HG03354 (cell line): ENCODE measurements around the gene MVP.
"Not testable (repeated sequence)": the region's sequence is repeated elsewhere in the genome, so short reads cannot be mapped to it uniquely, and the experiment has no call there.

ENCODE experiments used
- ATAC-seq: cut with Tn5 transposase; IDR thresholded peaks from one replicate; pipeline ENCODE4 v1.9.1; 2021; ENCODE audit warnings: mild to moderate bottlenecking; ENCODE audit not compliant: unreplicated experiment, poor library complexity, severe bottlenecking

Gene MVP

DNA sequence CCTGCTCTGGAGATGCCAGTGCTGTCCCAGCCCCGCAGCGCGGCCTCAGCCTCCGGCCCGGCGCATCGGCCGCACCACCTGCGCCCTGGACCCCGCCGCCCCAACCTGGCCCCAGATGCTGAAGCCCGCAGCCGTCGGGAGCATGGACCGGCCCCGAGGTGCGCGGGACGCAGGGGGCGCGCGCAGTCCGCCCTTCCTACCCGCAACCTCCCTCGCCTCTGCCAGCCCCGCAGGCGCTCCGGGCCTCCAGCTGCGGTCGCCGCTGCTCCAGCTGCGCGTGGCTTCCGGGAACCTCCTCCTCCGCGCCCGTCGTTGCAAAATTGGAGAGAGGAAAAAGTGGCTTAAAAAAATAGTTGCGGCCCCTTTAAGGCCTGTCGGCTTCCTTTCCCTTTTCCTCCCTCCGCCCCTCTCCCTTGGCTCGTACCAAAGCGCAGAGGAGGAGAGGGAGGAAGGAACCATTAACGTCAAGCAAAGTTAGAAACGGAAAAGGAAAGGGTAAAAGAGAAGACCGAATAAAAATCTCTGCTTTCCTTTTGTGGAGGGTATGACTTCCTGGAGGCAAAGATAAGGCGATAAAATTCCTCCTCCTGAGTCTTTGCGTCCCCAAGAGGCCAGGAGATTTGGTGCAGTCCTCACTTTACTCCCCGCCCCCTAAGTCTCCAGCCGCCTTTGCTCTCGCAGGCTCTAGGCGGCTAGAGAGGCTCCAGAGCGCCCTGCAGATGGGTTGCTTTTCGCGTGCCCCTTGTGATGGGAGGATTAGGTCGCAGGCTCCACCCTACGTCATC lies 42.8 kb downstream of the MVP start, which contains the start of gene CDIPT:
Gene CDIPT (minus strand): TSS at position 343 of the 785 bp plus-strand sequence. CDS start 369 bp downstream, outside the sequence.
- peak; percentile 94 for ATAC-seq

DNA sequence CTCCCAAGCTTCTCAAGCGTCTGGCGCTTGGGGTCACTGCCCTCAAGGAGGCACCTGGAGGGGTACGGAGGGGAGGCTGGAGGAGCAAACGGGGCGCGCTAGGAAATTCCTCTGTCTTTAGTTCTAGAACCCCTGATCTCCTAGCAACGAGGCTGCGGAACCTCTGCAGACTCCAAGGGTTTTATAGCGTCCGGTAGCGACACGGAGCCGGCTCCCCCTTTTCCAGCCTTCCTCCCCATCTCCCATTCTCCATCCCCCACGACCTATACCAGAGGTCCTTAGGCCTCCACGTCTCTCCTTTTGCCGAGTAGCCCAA lies 43.4 kb downstream of the MVP start:
- ATAC-seq, result no peak

DNA sequence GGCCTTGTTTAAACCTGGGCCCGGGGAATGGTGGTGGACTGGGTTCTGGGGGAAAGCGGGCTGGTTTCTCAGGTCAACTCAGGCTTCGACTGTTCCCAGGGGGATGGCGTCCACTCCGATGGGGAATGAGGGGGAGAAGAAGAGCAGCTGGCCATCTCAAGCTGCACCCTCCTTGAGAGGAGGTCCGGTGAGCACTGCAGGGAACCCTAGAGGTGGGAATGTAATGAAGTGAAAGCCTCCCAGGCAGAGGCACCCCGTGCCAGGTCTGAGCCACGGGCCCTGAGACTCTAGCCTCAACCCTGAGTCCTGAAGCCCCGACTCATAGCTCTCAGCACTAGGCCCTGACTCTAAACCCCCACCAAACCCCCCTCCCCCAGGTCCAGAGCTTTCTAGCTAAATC lies 43.9 kb downstream of the MVP start:
- no peak for ATAC-seq

DNA sequence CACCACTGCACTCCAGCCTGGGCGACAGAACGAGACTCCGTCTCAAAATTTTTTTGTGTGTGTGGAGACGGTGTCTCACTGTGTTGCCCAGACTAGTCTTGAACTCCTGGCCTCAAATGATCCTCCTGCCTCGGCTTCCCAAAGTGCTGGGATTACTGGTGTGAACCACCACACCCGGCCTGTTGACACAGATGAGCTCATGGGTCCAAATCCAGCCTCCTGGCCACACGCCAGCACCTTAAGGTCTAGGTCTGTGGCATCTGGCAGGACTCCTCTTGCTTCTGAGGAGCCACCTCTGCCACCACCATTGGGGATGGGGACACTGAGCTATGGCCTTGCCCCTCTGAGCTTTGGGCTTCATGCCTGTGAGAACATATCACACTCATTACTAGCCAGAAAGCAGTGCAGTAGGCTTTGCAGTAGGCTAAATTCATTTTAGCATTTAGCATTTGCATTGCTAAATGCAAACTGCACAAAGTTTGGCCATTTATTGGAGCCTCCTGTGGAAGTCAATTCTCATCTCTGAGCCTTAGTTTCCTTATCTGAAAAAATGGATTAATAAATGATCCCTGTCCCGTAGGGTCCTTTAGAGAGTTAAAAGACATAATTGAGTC lies 48.2 kb downstream of the MVP start:
- ATAC-seq, result no peak

DNA sequence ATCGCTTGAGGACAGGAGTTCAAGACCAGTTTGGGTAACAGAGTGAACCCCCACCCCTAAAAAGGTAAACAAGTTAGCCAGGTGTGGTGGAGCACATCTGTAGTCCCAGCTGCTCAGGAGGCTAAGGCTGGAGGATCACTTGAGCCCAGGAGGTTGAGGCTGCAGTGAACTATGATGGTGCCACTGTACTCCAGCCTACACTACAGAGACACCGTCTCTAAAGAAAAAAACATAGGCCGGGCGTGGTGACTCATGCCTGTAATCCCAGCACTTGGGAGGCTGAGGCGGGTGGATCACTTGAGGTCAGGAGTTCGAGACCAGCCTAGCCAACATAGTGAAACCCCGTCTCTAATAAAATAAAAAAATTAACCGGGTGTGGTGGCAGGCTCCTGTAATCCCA lies 48.8 kb downstream of the MVP start:
- ATAC-seq, result not testable (repeated sequence)

DNA sequence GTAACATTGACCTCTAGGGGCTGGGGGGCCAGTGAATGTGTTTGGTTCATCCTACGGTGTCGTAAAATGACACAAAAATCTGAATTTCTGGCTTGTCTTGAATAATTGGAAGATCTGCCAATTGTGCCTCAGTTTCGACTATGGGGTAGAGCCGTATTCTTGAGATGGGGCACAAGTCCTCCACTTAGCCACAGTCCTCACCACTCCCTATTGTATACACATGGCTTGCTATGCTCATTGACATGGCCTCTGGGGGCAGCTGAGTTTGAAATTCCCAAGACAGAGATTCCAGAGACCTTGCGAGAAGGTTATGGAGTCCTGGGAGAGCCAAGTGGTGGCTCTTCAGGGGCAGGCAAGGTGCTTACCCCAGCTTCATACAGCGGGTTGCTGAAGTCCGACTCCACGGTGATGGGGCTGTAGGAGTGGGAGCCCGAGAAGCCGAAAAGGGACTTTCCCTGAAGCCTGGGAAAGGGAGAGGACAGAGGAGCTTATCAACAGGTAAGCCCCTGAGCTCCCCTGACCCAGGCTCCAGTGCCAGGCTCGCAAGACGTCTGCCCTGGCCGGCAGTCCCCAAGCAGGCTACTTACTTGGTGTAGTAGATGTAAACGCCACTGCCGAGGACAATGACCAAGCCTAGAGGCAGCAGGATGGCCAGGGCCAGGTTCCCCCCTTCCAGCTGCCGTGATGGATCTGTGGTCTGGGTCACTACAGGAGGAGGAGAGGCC lies 51.7 kb downstream of the MVP start:
- ATAC-seq, result no peak

DNA sequence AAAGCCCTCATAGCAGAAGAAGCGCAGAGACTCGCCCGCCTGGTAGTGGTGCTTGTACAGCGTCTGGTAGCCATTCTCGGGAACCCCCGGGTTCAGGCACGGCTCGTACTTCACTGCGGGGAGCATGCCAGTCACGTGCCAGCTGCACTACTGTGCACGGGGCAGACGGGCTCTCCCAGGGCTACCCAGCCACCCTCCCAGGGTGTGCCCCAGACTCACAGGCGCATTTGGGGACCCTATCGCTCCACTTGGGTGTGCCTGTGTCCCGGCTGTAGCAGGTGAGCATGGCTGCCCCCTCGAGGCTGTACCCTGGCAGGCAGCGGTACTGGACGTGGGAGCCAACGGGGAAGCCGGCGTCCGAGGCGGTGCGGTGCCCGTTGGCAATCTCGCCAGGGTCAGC lies 53.1 kb downstream of the MVP start:
- ATAC-seq, result no peak

DNA sequence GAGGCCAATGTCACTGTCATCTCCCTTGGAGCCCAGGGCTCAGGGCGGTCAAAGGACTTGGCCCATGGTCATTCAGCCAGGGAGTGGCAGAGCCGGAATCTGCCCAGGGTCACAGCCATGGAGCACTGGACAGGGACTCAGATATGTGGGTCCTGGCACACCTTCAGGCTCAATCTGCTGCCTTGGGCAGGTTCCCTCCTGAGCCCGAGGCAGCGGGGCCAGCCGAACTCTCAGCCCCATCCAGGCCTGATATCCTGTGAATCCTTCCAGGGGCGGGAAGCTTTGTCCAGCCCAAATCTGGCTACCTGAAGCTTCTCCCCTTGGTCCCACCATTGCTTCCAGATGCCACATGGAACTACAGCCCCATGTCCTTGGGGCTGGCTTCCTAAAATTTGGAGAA lies 54.9 kb downstream of the MVP start:
- ATAC-seq, result no peak

DNA sequence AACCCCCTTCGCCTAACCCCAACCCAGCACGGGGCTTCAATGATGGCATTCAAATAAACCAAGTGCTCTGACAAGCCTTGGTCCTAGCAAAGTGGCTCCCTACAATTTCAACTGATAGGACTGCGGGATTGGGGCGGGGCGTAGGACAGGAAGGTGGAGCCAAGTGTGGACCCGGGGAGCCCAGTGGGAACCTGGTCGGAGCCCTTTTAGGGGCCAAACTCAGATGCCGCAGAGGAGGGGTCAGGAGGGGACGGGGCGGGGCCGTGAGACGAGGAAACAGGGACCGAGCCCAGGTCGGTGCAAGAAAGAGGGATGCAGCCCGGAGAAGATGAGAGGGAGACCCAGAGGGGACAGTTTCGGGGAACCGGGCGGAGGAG lies 55.9 kb downstream of the MVP start:
- no peak for ATAC-seq

DNA sequence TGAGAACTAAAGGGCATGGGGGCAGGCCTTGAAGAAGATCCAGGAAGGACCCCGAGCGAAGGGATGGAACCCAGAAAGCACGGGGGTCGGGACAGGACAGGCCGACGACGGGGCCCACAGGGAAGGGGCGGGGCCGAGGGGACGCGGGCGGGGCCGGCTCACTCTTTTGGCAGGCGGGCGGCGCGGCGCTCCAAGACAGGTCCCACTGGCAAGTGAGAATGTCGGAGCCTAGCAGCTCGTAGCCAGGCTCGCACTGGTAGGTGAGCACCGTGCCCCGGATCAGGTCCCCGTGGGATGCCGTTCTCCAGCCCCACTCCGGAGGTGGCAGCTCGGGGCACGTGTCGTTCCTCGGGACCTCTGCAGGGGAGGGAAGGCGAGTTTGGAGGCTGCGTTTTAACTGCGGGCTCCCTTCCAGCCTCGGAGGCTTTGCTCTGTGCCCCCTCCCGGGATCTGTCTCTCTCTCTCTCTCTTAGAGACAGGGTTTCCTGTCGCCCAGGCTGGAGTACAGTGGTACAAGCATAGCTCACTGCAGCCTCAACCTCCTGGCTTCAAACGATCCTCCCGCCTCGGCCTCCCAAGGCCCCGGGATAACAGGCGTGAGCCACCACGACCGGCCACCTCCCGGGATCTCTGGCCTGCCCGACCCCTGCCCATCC lies 56.5 kb downstream of the MVP start:
- ATAC-seq, result no peak

DNA sequence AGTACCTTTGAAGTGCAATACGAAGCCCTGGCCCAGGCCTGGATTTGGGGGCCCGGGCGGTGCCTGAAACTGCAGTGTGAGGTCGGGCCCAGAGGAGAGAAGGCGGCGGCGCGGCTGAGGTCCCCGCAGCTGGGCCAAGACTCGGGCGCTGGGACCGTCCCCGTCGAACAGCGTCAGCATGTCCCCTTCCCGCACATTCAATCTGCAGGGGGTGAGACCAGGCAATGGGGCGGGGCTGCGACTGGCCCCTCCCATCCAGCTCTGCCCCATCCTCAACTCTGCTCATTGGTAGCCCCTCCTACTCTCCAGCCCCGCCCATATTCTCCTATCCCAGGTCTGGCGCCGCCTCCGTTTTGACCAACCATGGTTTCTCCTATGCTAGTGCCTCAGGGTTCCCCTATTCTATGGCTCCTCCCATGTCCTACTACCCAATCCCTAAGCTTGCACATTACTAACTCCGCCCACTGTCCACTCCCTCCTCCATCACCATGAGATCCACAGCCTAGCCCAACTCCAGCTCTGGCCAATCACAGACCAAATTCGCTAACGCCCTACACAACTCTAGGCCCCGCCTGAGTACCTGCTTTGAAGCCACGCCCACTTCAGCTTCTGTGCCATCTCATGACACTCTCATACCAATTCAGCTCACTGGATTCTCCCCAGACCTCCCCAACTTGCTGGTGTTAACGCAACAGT lies 57.2 kb downstream of the MVP start:
- no peak for ATAC-seq

DNA sequence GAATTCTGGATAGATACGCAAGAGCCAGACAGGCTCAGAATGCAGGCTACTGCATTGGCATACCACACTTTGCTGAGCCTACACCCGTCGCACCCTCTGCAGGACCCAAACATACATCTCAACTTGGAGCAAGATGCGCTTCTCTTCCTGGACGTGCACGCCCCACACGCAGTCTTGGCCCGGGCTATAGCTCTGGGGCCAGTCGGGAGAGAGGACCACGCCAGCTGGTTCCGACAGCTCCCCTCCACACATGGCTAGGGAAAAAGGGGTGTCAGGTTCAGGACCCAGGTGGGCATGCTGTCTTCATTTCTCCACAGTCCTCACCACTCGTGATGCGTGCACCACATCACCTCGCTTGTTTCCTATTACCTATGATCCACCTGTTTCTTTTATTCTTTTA lies 57.9 kb downstream of the MVP start:
- no peak for ATAC-seq

DNA sequence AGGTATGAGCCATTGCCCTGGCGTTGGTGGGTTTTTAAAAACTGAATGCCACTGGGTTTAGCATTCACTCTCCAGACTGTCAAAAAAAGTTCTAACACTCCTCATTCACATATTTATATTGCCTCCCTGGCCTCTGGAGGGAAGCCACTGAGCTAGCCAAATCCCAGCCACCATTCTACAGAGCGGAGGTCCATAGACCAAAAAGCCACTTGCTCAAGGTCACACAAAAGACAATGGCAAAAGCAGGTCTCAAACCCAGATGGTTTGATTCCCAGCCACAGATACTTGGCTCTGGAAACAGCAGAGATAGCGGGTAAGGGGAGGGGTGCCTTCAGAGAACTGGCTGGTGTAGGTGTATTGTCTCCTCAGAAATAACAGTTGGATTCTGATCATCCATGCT lies 60.8 kb downstream of the MVP start:
- no peak for ATAC-seq

DNA sequence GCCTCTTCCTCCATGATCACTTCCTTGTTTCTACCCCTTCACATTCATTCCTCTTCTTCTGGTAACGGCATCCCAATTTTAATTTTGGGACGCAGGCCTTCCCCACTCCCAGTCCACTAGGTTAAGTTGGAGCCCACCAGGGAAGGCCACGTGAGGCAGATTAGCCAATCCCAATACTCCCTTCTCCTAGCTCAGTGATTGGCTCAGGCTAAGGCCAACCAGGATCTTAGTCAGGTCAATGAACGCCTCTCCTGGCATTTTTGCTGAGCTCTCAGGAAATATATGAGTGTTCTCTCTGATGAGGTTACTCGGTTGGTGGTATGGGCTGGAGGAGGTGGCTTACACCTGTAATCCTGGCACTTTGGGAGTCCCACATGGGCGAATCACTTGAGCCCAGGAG lies 63.7 kb downstream of the MVP start:
- no peak for ATAC-seq

DNA sequence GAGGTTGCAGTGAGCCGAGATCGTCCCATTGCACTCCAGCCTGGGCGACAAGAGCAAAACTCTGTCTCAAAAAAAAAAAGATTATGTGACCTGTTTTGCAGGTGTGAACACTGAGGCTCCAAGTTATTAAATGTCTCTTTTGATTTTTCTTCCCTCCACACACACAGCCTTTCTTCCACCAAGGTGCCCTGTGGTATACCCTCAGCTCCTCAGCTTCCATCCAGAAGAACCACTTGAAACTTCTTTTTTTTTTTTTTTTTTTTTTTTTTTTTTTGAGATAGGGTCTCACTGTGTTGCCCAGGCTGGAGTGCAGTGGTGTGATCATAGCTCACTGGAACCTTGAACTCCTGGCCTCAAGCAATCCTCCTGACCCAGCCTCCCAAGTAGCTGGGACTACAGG lies 69.1 kb downstream of the MVP start:
- ATAC-seq, result not testable (repeated sequence)

DNA sequence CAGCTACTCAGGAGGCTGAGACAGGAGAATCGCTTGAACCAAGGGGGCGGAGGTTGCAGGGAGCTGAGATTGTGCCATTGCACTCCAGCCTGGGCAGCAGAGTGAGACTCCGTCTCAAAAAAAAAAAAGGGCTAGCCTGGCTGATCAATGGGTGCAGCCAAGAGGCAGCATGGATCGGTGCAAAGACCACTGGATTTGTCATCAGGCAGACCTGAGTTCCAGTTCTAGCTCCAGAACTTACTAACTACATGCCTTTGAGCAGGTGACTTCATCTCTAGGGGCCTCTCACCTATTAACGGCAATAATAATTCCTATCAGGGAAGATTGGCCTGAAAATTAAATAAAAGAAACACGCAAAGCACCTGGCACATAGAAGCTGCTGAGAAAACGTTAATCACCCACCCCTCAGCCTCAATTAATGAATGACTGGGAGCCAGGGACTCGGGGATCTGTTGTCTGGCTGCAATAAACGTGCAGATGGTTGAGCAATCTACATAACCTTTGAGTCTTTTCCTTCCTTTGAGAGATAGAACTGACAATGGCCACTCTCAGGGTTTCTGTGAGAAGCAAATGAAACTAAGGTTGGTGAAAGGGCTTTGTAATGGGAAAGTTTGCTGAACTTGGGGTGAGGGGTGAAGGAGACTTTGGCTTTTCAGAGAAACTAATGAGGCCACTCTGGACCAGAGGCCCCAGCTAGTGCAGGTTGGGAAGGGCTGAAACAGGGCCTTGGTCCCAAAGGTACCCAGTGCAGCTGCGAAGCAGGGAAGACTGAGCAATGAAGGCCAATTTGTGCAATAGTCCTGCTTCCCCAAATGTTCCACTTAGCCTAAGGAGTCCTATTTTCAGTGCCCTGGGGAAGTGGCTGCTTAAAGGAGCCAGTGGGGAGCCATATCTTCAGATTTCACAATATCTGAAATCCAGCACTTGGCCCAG lies 71.5 kb downstream of the MVP start:
- no peak for ATAC-seq

DNA sequence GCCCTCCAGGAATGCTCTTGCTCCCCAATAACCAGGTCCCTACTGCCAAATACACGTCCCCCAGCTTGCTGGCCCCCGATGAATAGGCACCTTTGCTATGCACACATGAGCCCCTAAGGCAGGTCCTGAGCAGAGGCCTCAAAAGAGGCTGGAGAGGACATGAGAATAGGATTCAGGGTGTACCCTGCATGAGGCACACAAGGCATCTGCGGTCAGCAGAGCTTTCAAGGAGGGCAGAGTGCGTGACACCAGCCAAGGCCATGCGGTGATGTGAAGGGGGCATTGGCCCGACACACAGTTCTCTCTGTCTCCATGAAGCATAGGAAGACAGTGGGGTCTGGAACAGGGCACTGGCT lies 72.2 kb downstream of the MVP start:
- no peak for ATAC-seq

DNA sequence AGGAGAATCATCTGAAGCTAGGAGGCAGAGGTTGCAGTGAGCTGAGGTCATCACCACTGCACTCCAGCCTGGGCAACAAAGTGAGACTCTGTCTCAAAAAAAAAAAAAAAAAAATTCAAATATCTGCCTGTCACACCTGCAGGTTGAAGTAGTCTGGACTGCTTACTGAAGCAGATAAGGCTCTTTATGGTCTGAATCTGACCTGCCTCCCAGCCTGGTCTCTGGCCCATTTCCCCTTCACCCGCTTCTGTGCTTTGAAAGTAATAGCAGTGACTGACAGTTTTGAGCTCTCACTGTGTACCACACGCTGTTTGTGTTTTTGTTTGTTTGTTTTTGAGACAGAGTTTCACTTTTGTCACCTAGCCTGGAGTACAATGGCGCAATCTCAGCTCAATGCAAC lies 73.3 kb downstream of the MVP start:
- ATAC-seq, result no peak

DNA sequence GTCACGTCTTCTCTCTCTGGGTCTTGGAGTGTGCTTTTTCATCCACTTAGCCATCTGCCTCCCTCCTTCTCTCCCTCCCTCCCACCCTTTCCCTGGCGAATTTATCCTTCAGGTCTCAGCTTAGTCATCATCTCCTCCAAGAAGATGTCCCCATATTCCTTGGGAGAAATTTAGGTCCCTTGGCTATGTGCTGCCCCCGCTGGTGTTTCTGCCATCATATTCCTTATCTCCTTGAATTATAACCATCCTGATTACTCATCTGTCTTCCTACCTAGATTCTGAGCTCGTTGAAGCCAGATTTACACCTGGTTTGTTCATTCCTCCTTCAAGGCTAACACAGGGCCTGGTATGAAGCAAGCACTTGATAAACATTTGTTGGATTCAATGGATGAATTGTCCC lies 74.1 kb downstream of the MVP start:
- no peak for ATAC-seq
